Measurements from ENCODE around the gene PLCL2. TPM values are rescaled to one million over a fixed set of nuclear protein-coding genes. Genes with fewer than 3 reads are reported as not detected.
A peak's percentile ranks its signal among the peaks of the same experiment; 100 is the strongest.

The PLCL2 gene
- total and polyA plus RNA-seq, 2 donors (not counting 3 experiments of a cell fraction or from before 2014, with no cell fraction given), result 2.3 to 10.7 TPM

DNA sequence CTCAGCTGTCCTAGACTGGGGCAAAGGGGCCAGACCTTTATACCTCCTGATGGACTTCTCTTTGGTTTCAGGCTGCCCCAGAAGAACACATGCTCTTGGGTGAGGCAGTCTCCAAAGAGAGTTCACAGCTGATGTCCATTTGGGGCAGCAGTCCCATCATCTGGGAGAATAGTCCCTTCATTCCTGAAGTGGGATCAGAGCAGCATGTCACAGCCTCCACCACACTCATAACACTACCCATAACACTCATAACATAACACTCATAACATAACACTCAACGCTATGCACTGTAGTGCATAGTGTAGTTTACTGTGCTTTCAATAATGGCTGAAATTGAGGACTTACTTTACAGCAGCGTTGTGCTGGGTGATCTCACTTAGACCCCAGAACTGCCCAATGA lies 36.7 kb upstream of the PLCL2 start:
- DNase-seq (ENCODE audit: low read depth, low spot score) (no peak), FAIRE-seq (no peak)
- POLR2A ChIA-PET, result no interaction called here
- H3K4me2 ChIP-seq (ENCODE audit: insufficient read depth, low read length), result no peak overlapping the region
- H3K36me3 ChIP-seq (ENCODE audit: control insufficient read depth in 2 of 2, extremely low read depth in 1 of 2, insufficient read depth in 2 of 2, low read length in 2 of 2), result no peaks in the 10 kb centered on the region
- peaks cover 14% of the 10 kb centered on the region for H3K4me1 ChIP-seq (ENCODE audit: control insufficient read depth, extremely low read depth, insufficient read depth, low read length)
- no peaks in the 10 kb centered on the region for H3K9me1 ChIP-seq (replicated peaks; ENCODE audit: control insufficient read depth, extremely low read depth, insufficient read depth, low read length)
- H3K27me3 ChIP-seq (ENCODE audit: control insufficient read depth in 2 of 2, insufficient read depth in 2 of 2, low read length in 2 of 2), result no peaks in the 10 kb centered on the region
- H3K27ac ChIP-seq (ENCODE audit: insufficient read depth, low read depth, low read length), result no peak overlapping the region
- no peaks in the 10 kb centered on the region for H3K79me2 ChIP-seq (ENCODE audit: control insufficient read depth, insufficient read depth, low read length)
- BruUV-seq (replicated peaks), result no TSS peak
- no peak overlapping the region for H3K4me3 ChIP-seq (replicated peaks in 1 of 3; ENCODE audit: insufficient read depth in 1 of 3, low read depth in 1 of 3, low read length in 3 of 3)
- dilution Hi-C loops (cut with MboI; ENCODE audit: extremely low pct_ligation_motif_present, low sequenced_read_pairs), result no loop called here
- intact Hi-C loops (cut with micrococcal nuclease), result no loop called here
- no peak overlapping the region for H2AFZ ChIP-seq (ENCODE audit: low read depth, low read length)
- CTCF ChIA-PET, result interaction anchor here (0.7 kb wide), 1 partner anchor 19 kb away, joined by 3 read pairs; no protein-coding TSS in a partner anchor
- no peak overlapping the region for H3K9ac ChIP-seq (replicated peaks; ENCODE audit: extremely low read depth, insufficient read depth, low read length)
- H4K20me1 ChIP-seq (replicated peaks; ENCODE audit: control insufficient read depth, extremely low read depth, insufficient read depth, low read length), result no peaks in the 10 kb centered on the region
- H3K9me3 ChIP-seq (replicated peaks; ENCODE audit: control insufficient read depth, insufficient read depth, low read length), result no peaks in the 10 kb centered on the region
- TF ChIP-seq FOS (IDR thresholded peaks at IDR 0.05; ENCODE audit: borderline replicate concordance, insufficient read depth, low read length), result no peak
- TF ChIP-seq CTCF (IDR thresholded peaks at IDR 0.05; ENCODE audit: extremely low read depth in 1 of 2, insufficient read depth in 1 of 2, low read depth in 1 of 2, low read length in 2 of 2), result no peak
- TF ChIP-seq MYC (IDR thresholded peaks at IDR 0.05; ENCODE audit: low read depth, low read length), result no peak
- no peak for TF ChIP-seq EZH2 (IDR thresholded peaks at IDR 0.05; ENCODE audit: borderline replicate concordance, low read depth, low read length, severe bottlenecking)

- peak; percentile 75 for FAIRE-seq
- intact Hi-C loops (cut with micrococcal nuclease), result no loop called here
- H3K4me3 ChIP-seq (replicated peaks in 1 of 3; ENCODE audit: insufficient read depth in 1 of 3, low read depth in 1 of 3, low read length in 3 of 3), result no peak overlapping the region
Measured at GRCh38 chr3:16849229-16849628, 35.5 kb upstream of the PLCL2 start.

More at GRCh38 chr3:16849229-16849628, 35.5 kb upstream of the PLCL2 start:
- Histone ChIP-seq H4K20me1 (replicated peaks; ENCODE audit: control insufficient read depth, extremely low read depth, insufficient read depth, low read length) (no peaks in the 10 kb centered on the region), H3K9ac (replicated peaks; ENCODE audit: extremely low read depth, insufficient read depth, low read length) (peak overlapping the region; percentile 8), H2AFZ (ENCODE audit: low read depth, low read length) (peak overlapping the region; percentile 48), H3K9me1 (replicated peaks; ENCODE audit: control insufficient read depth, extremely low read depth, insufficient read depth, low read length) (no peaks in the 10 kb centered on the region), H3K4me1 (ENCODE audit: control insufficient read depth, extremely low read depth, insufficient read depth, low read length) (peaks cover 14% of the 10 kb centered on the region), H3K79me2 (ENCODE audit: control insufficient read depth, insufficient read depth, low read length) (no peaks in the 10 kb centered on the region), H3K36me3 (ENCODE audit: control insufficient read depth in 2 of 2, extremely low read depth in 1 of 2, insufficient read depth in 2 of 2, low read length in 2 of 2) (no peaks in the 10 kb centered on the region), H3K4me2 (ENCODE audit: insufficient read depth, low read length) (peak overlapping the region; percentile 12), H3K27me3 (ENCODE audit: control insufficient read depth in 2 of 2, insufficient read depth in 2 of 2, low read length in 2 of 2) (no peaks in the 10 kb centered on the region), H3K27ac (ENCODE audit: insufficient read depth, low read depth, low read length) (peak overlapping the region; percentile 62), H3K9me3 (replicated peaks; ENCODE audit: control insufficient read depth, insufficient read depth, low read length) (no peaks in the 10 kb centered on the region)
- BruUV-seq (replicated peaks), result no TSS peak
- dilution Hi-C loops (cut with MboI; ENCODE audit: extremely low pct_ligation_motif_present, low sequenced_read_pairs), result no loop called here
- peak; percentile 48 for DNase-seq (ENCODE audit: low read depth, low spot score)
- CTCF ChIA-PET, result interaction anchor here (0.7 to 2.2 kb wide), 6 partner anchors 8 to 66 kb away, joined by 3 to 7 read pairs (median 6); no protein-coding TSS in a partner anchor
- no peak for TF ChIP-seq JUN (IDR thresholded peaks at IDR 0.05; ENCODE audit: borderline replicate concordance, insufficient read depth, insufficient read length, low read depth)
- no peak for TF ChIP-seq POLR2AphosphoS5 (IDR thresholded peaks at IDR 0.05; ENCODE audit: insufficient read depth, low read depth, low read length)
- TF ChIP-seq EZH2 (IDR thresholded peaks at IDR 0.05; ENCODE audit: borderline replicate concordance, low read depth, low read length, severe bottlenecking), result no peak
- TF ChIP-seq FOS (IDR thresholded peaks at IDR 0.05; ENCODE audit: borderline replicate concordance, insufficient read depth, low read length), result no peak
- no peak for TF ChIP-seq POLR2A (IDR thresholded peaks at IDR 0.05; ENCODE audit: low read depth, low read length)
- no peak for TF ChIP-seq MAX (IDR thresholded peaks at IDR 0.05; ENCODE audit: insufficient read depth, insufficient read length)
- no peak for TF ChIP-seq MYC (IDR thresholded peaks at IDR 0.05; ENCODE audit: low read depth, low read length)
- no peak for TF ChIP-seq GATA2 (IDR thresholded peaks at IDR 0.05; ENCODE audit: insufficient read depth, insufficient read length, low read depth, low read length)
- no peak for TF ChIP-seq CTCF (IDR thresholded peaks at IDR 0.05; ENCODE audit: extremely low read depth in 1 of 2, insufficient read depth in 1 of 2, low read depth in 1 of 2, low read length in 2 of 2)
- POLR2A ChIA-PET, result no interaction called here
